Midbrain (tissue), 1 donor: ENCODE measurements around the gene PPFIBP2.

ENCODE experiments used
- DNase-seq: peaks from one replicate; lab custom pipeline; 2025; lab: John Stamatoyannopoulos, UW

The PPFIBP2 gene

GRCh38 chr11:7513234-7514098 lies at the start of gene PPFIBP2:
PPFIBP2 (plus strand) TSS chr11:7513999; CDS start chr11:7549476, 35,477 bp downstream.
- DNase-seq: peak; percentile 91

- DNase-seq: no peak
Measured at GRCh38 chr11:7467652-7468051, 46.1 kb upstream of the PPFIBP2 start.

- DNase-seq: no peak
Measured at GRCh38 chr11:7469351-7469865, 44.4 kb upstream of the PPFIBP2 start.

GRCh38 chr11:7471071-7471470 lies 42.7 kb upstream of the PPFIBP2 start:
- no peak for DNase-seq

- no peak for DNase-seq
Measured at GRCh38 chr11:7473717-7474116, 40.1 kb upstream of the PPFIBP2 start.

GRCh38 chr11:7480113-7480512 lies 33.7 kb upstream of the PPFIBP2 start:
- DNase-seq: no peak

- DNase-seq: no peak
Measured at GRCh38 chr11:7484131-7484530, 29.7 kb upstream of the PPFIBP2 start.

- no peak for DNase-seq
Measured at GRCh38 chr11:7484645-7485044, 29.2 kb upstream of the PPFIBP2 start.

- no peak for DNase-seq
Measured at GRCh38 chr11:7485186-7486097, 28.4 kb upstream of the PPFIBP2 start, which contains the start of gene OLFML1. OLFML1 (plus strand) TSS chr11:7485506; CDS start chr11:7485876, 370 bp downstream.

GRCh38 chr11:7486098-7486780 lies 27.6 kb upstream of the PPFIBP2 start:
- no peak for DNase-seq

GRCh38 chr11:7486781-7487140 lies 27.0 kb upstream of the PPFIBP2 start:
- DNase-seq: no peak

- DNase-seq: no peak
Measured at GRCh38 chr11:7487360-7487759, 26.4 kb upstream of the PPFIBP2 start.

- DNase-seq: no peak
Measured at GRCh38 chr11:7488681-7489080, 25.1 kb upstream of the PPFIBP2 start.

- DNase-seq: no peak
Measured at GRCh38 chr11:7489376-7489775, 24.4 kb upstream of the PPFIBP2 start.

GRCh38 chr11:7490054-7490453 lies 23.7 kb upstream of the PPFIBP2 start:
- no peak for DNase-seq

GRCh38 chr11:7490535-7490934 lies 23.3 kb upstream of the PPFIBP2 start:
- DNase-seq: no peak

- no peak for DNase-seq
Measured at GRCh38 chr11:7492253-7492652, 21.5 kb upstream of the PPFIBP2 start.

GRCh38 chr11:7493670-7494069 lies 20.1 kb upstream of the PPFIBP2 start:
- DNase-seq: no peak

GRCh38 chr11:7494086-7494745 lies 19.6 kb upstream of the PPFIBP2 start:
- no peak for DNase-seq

- DNase-seq: peak; percentile 22
Measured at GRCh38 chr11:7495882-7496551, 17.8 kb upstream of the PPFIBP2 start.

- DNase-seq: no peak
Measured at GRCh38 chr11:7498193-7498592, 15.6 kb upstream of the PPFIBP2 start.
